ENCODE measurements around the gene TRIO. TPM values are rescaled to one million over a fixed set of nuclear protein-coding genes. Genes with fewer than 3 reads are reported as not detected.

Gene TRIO
- total RNA-seq, 1 experiment from 2014 or later, result 68.4 TPM

GRCh38 chr5:14265570-14265969, 122.4 kb downstream of the TRIO start (continued):
- TF ChIP-seq YY1 (IDR thresholded peaks at IDR 0.05; ENCODE audit: extremely low read depth, insufficient replicate concordance, low read depth, low read length), result no peak
- TF ChIP-seq ZNF274 (IDR thresholded peaks at IDR 0.05; ENCODE audit: low read depth, low read length), result no peak
- TF ChIP-seq EZH2phosphoT487 (IDR thresholded peaks at IDR 0.05; ENCODE audit: borderline replicate concordance), result no peak
- TF ChIP-seq ATF3 (IDR thresholded peaks at IDR 0.05), result no peak
- peak; percentile 79 for TF ChIP-seq SIN3A (IDR thresholded peaks at IDR 0.05; ENCODE audit: low read depth)
- TF ChIP-seq SP1 (IDR thresholded peaks at IDR 0.05; ENCODE audit: low read depth), result peak; percentile 43; the same call in 1 of the 2 replicates
- TF ChIP-seq CEBPB (IDR thresholded peaks at IDR 0.05; ENCODE audit: low read depth), result peak; percentile 34; the same call in 1 of the 2 replicates
- no peak for TF ChIP-seq EZH2 (IDR thresholded peaks at IDR 0.05)

- intact Hi-C loops (cut with micrococcal nuclease), result loop anchor here (2.0 to 5.0 kb wide), 3 partner anchors 89 to 229 kb away; partner anchors contain the start of gene TRIO
- ChIA-PET POLR2A (no interaction called here), CTCF (no interaction called here), RAD21 (ENCODE audit: low non-redundant PET in 1 of 2, low total read pairs in 2 of 2, uncharacterized antibody in 2 of 2, unreplicated experiment in 2 of 2) (no interaction called here)
- H3K9me2 ChIP-seq (ENCODE audit: insufficient read depth), result no peaks in the 10 kb centered on the region
- TF ChIP-seq CEBPB (IDR thresholded peaks at IDR 0.05; ENCODE audit: low read depth), result no peak
- TF ChIP-seq EZH2phosphoT487 (IDR thresholded peaks at IDR 0.05; ENCODE audit: borderline replicate concordance), result no peak
- no peak for TF ChIP-seq ZNF274 (IDR thresholded peaks at IDR 0.05; ENCODE audit: low read depth, low read length)
- TF ChIP-seq EGR1 (IDR thresholded peaks at IDR 0.05; ENCODE audit: low read depth), result no peak
- no peak for TF ChIP-seq SP1 (IDR thresholded peaks at IDR 0.05; ENCODE audit: low read depth)
- TF ChIP-seq JUND (IDR thresholded peaks at IDR 0.05), result no peak
- TF ChIP-seq ZFX (IDR thresholded peaks at IDR 0.05), result no peak
- TF ChIP-seq CTCF (IDR thresholded peaks at IDR 0.05 in 2 of 3, conservative IDR thresholded peaks at IDR 0.05 in 1 of 3; ENCODE audit: borderline replicate concordance in 1 of 3, insufficient read depth in 1 of 3, low read depth in 2 of 3, low read length in 2 of 3), result no peak
- no peak for TF ChIP-seq EZH2 (IDR thresholded peaks at IDR 0.05)
- no peak for TF ChIP-seq REST (IDR thresholded peaks at IDR 0.05; ENCODE audit: low read depth)
- no peak for TF ChIP-seq FOSL1 (IDR thresholded peaks at IDR 0.05; ENCODE audit: low read depth)
- TF ChIP-seq ELF1 (IDR thresholded peaks at IDR 0.05; ENCODE audit: borderline replicate concordance, low read depth), result no peak
- TF ChIP-seq YY1 (IDR thresholded peaks at IDR 0.05; ENCODE audit: extremely low read depth, insufficient replicate concordance, low read depth, low read length), result no peak
- no peak for TF ChIP-seq RAD21 (IDR thresholded peaks at IDR 0.05; ENCODE audit: low read depth)
- H3K79me2 ChIP-seq (ENCODE audit: insufficient read depth, low read length), result peaks cover 95% of the 10 kb centered on the region
- H3K36me3 ChIP-seq (ENCODE audit: control insufficient read depth in 1 of 2, insufficient read depth in 2 of 2, low read length in 2 of 2), result peaks cover 0 to 3% of the 10 kb centered on the region in 2 experiments; a peak in 1 of 4 replicates
- no peaks in the 10 kb centered on the region for H3K27me3 ChIP-seq (ENCODE audit: insufficient read depth, low read length)
- ATAC-seq, result no peak
- peak overlapping the region; percentile 83 for H3K4me2 ChIP-seq (ENCODE audit: low read length)
- 0 out of 4 replicates have a peak overlapping the region, but pooled peaks of 1 of the 2 experiments have one; percentile 44 for H3K4me3 ChIP-seq (replicated peaks in 1 of 2; ENCODE audit: low read depth in 1 of 2, low read length in 2 of 2)
- no peak overlapping the region for H2AFZ ChIP-seq (ENCODE audit: low read depth, low read length, poor library complexity, severe bottlenecking)
- no peaks in the 10 kb centered on the region for H4K20me1 ChIP-seq (ENCODE audit: insufficient read depth)
- BruUV-seq (replicated peaks), result no TSS peak
- H3K4me1 ChIP-seq (ENCODE audit: control insufficient read depth in 1 of 2, insufficient read depth in 2 of 2, low read length in 2 of 2), result peaks cover 55 to 90% of the 10 kb centered on the region in 2 experiments
- DNase-seq (ENCODE audit: low read depth, low spot score), result no peak
- H3K9ac ChIP-seq (ENCODE audit: low read length), result peak overlapping the region; percentile 40
- H3K27ac ChIP-seq (ENCODE audit: low read depth, low read length), result no peak overlapping the region; the same call in 1 of the 2 replicates
- no peaks in the 10 kb centered on the region for H3K9me3 ChIP-seq (ENCODE audit: control insufficient read depth in 1 of 2, insufficient read depth in 1 of 2, low read depth in 1 of 2, low read length in 2 of 2)
These were observed 123.0 kb downstream of the TRIO start for GRCh38 chr5:14266171-14266570.

Data from HCT116 (cell line).